GM18951 (cell line): ENCODE results near the gene NTRK1.

Experiments used
- POLR2A ChIP-seq: IDR thresholded peaks from 4 replicates; pipeline ENCODE4 v1.6.1; 2011; ENCODE audit warnings: mild to moderate bottlenecking; ENCODE audit not compliant: insufficient read length, insufficient read depth; ENCODE audit errors: extremely low read depth
- in situ Hi-C: fragments of 300-500 bp; cut with MboI; formaldehyde crosslinking; loops from one replicate; pipeline ENCODE4 v1.12.0; 2022; ENCODE audit warnings: low sequenced_read_pairs, mixed read lengths, inconsistent platforms; ENCODE audit not compliant: unreplicated experiment

NTRK1 gene

DNA sequence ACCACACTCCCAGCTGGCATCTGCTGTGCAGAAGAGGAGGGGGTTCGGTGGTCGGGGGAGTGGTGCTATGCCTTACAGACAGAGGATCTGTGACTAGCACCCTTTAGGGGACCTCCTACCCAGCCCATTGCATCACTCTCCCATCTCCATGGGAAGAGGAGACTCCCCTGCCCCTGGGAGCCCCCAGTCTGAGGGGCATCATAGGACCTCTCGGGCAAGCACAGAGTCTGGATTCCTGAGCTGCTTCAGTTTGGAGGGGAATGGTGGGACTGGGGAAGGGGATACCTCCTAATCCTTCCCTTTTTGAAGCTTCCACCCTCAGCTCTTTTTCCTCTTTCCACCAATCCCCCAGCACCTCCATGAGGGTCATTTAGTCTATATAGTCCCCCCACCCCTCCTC is 3.1 kb upstream of the NTRK1 start:
- in situ Hi-C loops: loop anchor here (25.0 kb wide), 1 partner anchor 170 kb away; the partner anchor contains the start of gene NES
- TF ChIP-seq POLR2A: no peak

DNA sequence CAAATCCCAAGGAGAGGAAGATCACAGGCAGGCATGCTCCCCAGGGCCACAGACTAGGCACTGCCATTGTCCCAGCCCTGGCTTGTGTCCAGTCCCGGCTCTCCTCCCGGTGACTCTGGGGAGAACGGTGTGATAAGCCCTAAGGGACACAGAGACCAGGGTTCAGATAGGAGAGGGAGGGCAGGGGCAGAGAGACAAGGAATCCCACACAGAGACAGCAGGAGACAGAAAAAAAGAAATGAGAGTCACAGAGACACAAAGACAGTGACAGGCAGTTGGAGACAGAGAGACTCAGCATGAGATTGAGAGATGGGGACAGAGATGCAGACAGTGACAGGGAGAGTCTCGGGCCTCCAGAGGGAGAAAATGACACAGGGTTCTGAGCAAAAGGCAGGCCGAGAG is 2.1 kb upstream of the NTRK1 start:
- no peak for TF ChIP-seq POLR2A
- in situ Hi-C loops: loop anchor here (25.0 kb wide), 1 partner anchor 171 kb away; the partner anchor contains the start of gene NES

DNA sequence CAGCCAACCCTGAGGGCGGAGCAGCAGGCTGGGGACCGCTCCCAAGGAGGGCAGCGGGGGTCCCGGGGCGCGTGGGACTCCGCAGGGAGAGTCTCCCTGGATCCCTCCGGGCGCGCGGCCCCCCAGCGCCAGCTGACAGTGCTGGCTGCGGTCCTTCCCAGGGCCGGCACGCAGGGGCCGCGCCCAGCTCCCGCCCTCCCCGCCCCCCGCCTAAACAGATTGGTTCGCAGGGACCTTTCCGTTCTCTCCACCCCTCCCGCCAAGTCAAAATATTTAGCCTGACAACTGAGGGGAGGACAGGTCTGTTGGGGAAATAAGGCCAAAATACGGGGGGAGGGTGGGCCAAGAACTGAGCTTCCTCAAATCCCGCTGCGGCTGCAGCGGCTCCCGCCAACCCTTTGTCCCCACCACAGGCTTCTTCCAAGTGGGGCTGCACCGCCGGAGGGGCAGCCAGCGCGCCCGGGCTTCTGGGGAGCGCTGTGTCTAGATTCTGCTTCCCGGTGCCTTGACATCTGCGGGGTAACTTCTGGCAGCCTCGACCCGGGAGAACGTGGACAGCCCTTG is 1.6 kb upstream of the NTRK1 start, which contains the start of gene INSRR:
Gene INSRR, minus strand, starts transcription at position 159 of the 564 bp plus-strand sequence. CDS start 496 bp downstream, outside the sequence.
- in situ Hi-C loops: loop anchor here (25.0 kb wide), 1 partner anchor 172 kb away; the partner anchor contains the start of gene NES
- TF ChIP-seq POLR2A: no peak

DNA sequence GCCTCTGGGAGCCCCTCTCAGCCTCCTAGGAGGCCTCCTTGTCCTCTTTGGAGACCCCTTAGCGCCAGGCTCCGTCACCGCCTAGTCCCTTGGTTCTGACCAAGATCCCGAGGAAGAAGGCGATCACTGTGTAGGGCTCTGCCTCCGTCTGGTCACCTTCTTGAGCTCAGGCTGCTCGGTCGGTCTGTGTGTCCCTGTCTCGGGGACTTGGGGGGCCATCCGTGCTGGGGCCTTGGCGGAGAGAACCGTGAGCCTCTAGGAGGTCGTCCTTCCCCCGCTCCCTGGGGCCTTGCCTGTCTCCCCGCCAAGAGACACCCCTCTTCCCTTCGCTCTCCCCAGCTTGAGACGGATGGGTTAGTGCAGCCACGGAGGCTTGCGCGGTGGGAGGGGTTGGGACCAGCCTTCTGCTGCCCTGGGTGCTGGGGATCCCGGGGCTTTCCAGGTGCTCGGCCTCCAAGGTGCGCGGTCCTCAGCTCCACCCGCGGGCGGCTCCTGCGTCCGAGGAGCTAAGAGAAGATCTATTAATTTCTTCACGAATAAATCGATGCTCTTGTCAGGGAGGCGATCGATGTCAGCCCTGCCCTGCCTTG is 1.0 kb upstream of the NTRK1 start:
- in situ Hi-C loops: loop anchor here (25.0 kb wide), 1 partner anchor 172 kb away; the partner anchor contains the start of gene NES
- no peak for TF ChIP-seq POLR2A

DNA sequence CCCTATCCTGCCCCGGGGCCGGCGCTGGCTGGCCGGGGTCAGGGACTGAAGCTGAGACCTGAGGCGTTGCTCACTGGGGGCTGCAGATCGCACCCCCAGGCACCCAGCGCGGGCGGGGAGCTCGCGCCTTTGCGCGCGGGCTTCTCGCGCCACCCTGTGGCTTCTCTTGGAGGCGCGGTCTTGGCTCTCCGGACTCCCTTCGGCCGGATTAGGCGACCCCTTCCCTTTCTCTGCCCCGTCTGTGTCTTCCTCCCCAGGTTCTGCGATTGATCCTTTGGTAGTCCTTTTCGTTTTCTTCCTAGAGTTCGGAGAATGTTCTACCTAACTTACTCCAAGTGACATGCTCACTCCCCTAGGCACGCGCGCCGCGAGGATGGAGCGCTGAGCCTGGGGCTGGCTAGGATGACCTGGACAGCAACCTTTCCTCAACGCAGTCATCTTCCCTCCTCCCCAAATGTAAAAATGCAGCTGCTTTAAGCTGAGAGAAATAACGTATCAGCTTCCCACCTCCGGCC is 495 bp upstream of the NTRK1 start:
- in situ Hi-C loops: loop anchor here (25.0 kb wide), 1 partner anchor 173 kb away; the partner anchor contains the start of gene NES

DNA sequence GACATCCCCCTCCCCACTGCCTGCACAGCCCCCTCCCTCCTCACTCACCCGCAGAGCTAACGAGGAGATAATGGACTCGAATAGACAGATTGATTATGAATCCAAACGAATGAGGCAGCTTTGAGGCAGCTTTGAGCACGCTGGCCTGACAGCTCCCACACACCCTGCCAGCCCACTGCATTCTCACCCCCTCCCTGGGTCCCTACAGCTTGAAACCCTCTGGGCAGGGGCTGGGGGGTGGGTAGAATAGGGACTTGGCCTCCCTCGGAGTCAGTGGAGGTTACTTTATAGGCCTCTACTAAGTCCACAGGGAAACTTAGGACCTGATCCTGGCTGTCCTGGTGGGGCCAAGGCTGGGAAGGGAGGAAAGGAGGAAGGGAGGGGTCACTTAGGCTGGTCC is 1.9 kb downstream of the NTRK1 start:
- in situ Hi-C loops: loop anchor here (25.0 kb wide), 1 partner anchor 175 kb away; the partner anchor contains the start of gene NES
- TF ChIP-seq POLR2A: no peak

More for the DNA sequence above, 495 bp upstream of the NTRK1 start:
- no peak for TF ChIP-seq POLR2A

DNA sequence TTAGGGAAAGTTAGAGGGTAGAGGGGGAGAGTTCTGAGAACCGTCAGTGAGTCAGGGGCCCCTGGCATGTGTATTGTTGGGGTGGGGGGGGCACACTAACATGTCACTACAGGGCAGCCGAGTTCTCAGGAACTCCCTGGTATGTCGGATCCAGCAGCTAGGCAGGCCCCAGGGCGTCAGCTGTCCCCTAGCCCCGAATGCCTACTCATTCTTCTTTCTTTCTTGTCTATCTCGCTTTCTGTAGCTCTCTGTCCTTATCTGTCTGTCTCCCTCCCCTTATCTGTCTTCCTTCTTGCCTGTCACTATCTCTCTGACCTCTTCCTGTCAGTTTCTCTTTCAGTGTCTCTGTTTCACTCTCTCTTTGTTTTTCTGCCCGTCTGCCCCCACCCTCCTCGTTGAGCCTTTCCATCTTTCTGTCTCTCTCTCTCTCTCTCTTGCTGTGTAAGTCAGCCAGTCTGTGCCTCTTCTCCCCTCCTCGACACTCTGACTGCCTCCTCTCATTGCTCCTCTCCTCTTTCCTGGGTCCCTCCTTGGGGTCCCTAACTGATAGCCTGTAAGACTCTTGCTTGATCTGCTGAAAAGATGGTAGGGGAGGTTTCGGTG is 2.4 kb downstream of the NTRK1 start:
- TF ChIP-seq POLR2A: no peak
- in situ Hi-C loops: loop anchor here (25.0 kb wide), 1 partner anchor 176 kb away; the partner anchor contains the start of gene NES

DNA sequence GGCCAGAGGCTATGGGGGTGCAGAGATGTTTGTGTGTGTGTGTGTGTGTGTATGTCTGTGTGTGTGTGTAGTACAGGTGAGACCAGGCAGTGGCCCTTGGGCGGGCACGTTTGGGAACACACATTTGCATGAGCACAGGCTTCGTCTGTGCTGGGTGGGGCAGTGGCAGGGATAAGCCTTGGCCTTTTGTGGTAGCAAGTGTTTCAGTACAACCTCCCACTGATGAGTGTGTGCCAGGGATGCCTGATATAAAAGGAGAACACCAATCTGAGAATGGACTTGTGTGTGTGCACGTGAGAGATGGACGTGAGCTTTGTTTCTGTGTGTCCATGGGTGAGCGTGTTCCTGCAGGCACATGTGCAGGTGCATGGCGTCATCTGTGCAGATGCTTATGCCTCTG is 3.0 kb downstream of the NTRK1 start:
- no peak for TF ChIP-seq POLR2A
- in situ Hi-C loops: loop anchor here (25.0 kb wide), 1 partner anchor 176 kb away; the partner anchor contains the start of gene NES

DNA sequence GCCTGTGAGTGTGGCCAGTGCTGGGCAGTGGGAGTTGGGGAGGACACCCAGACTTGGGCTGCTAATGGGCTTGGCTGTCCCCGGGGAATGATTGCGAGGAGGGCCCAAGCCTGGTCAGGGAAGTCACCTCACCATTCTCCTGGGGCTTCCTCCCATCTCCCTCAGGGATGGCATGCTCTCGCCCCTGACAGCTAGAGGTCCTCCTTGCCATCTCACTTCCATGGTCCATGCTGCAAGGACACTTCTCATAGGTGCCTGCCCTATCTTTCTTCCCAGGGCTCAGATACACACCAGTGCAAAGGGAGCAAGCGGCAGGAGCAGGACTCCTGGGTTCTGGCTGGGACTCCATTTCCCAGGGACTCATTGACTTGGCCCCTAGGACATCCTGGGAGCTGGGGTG is 4.1 kb downstream of the NTRK1 start:
- TF ChIP-seq POLR2A: no peak
- in situ Hi-C loops: loop anchor here (25.0 kb wide), 1 partner anchor 177 kb away; the partner anchor contains the start of gene NES

DNA sequence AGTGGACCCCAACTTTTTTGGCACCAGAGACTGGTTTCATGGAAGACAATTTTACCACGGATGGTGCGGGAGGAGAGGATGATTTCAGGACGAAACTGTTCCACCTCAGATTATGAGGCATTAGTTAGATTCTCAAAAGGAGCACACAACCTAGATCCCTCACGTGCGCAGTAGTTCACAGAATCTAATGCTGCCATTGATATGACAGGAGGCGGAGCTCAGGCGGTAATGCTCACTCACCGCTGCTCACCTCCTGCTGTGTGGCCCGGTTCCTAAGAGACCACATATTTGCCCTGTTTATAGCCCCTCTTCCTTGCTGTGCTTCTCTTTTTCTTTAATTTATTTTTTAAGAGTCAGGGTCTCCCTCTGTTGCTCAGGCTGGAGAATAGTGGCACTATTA is 4.6 kb downstream of the NTRK1 start:
- no peak for TF ChIP-seq POLR2A
- in situ Hi-C loops: loop anchor here (25.0 kb wide), 1 partner anchor 178 kb away; the partner anchor contains the start of gene NES

DNA sequence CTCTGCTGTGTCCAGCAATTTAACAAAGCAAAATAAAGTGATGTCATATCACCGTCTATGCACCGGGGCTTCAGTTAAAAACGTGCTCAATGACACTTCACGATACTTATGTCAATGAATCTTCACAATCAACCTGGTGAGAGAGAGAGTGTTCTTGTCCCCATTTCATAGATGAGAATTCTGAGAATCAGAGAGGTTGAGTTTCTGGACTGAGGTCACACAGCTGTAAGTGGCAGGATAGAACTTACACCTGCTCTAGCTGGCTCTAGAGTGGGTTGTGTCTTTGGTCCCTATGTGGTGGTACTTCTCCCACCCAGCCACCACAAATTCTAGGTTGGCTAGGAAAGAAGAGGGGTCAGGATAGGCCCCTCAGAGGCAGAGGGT is 5.2 kb downstream of the NTRK1 start:
- TF ChIP-seq POLR2A: no peak
- in situ Hi-C loops: loop anchor here (25.0 kb wide), 1 partner anchor 179 kb away; the partner anchor contains the start of gene NES

DNA sequence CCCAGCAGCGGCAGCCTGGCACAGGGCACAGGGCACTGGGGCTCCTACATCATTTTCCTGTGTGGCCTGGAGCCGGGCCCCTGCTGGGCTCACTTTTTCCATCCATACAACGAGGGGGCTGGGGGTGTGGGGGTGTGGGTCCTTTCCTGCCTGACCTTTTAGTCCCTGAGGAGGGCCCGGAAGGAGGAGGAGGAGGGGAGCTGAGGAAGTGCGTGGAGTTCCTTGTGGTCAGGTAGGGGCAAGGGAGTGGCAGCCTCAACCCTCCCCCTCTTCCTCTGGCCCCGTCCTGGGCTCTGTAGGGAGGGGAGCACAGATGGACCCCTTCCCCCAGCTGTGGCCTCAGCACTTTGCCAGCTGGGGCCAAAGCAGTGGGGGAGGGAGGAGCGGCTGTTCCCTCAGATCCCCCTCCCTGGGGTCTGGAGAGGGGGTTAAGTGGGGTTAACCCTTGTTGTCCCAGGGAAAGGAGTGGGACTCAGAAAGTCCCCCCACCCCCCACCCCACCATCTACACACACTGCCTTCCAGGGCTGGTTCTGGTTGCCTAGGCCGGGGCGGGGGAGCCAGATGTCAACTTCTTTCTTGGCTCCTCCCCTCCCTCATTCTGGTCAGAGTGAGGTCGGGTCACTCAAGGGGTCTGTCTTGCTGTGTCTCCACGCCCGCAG is 5.7 kb downstream of the NTRK1 start:
- in situ Hi-C loops: loop anchor here (25.0 kb wide), 1 partner anchor 179 kb away; the partner anchor contains the start of gene NES
- TF ChIP-seq POLR2A: no peak
